ENCODE measurements around the gene ZWILCH. TPM values are rescaled to one million over a fixed set of nuclear protein-coding genes. Genes with fewer than 3 reads are reported as not detected.
"Not testable (repeated sequence)": the region's sequence is repeated elsewhere in the genome, so short reads cannot be mapped to it uniquely, and the experiment has no call there.

The ZWILCH gene
- total RNA-seq, 1 experiment from 2014 or later, result 37.4 TPM

DNA sequence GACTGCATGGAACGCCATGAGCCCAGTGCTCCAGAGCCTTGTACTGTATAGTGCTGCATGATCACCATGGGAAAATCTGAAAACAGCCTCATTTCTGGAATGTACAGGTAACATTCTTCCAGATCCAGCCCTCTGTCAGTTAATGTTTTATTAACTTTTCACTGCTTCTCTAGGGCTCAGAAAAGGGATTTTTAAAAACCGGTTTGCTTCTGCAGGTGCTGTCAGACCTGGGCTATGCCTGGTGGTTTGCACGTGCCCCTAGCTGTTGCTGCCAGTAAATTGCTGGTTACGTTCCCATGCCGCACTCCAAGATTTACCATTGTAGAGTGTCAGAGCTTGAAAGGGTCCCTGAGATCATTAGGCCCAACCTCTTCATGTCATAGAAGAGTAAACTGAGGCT, 16.6 kb upstream of the ZWILCH start:
- DNase-seq (ENCODE audit: low read depth), result no peak

DNA sequence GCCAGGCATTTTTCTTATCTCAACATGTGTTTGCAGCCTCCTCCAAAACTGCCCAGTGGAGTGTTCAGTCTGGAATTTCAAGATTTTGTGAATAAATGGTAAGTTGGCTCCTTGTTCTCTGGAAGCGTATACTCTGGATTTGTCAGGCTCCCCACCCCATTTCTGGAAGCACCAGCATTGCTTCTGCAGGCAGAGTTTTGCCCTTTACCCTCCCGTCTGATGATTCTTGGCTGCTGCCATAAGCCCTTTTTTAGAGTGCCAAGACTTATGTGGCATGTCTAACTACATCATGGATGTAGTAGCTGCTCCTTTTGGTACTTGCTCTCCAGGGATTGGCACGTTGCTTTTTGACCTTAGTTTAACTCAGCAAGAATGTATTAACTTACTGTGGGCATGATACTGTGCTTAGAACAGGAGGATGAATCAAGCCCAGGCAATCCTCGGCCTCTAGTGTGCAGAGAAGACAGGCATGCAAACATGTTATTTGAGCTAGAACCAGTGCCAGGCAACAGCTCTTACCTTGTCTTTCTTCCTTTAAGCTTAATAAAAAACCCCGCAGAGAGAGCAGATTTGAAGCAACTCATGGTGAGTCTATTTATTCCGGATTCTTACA, 15.8 kb upstream of the ZWILCH start:
- DNase-seq (ENCODE audit: low read depth), result no peak

DNA sequence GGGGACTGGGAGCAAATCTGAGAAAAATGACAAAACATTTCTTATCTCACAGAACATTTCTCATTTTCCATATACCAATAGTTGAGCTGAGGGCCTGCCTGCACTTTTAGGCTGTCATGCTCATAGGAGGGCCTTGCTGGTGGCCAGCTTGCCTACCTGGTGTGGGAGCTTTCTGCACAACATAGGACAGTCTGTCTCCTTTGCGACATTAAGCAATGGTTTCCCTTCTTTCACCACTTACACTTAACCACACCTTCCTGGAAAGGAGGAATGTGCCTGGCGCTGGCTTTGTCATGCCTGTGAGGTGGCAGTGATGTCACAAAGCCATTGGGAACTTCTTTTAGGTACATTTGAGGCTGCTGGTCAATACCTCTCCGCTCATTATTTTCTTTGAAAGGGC, 13.3 kb upstream of the ZWILCH start:
- no peak for DNase-seq (ENCODE audit: low read depth)

DNA sequence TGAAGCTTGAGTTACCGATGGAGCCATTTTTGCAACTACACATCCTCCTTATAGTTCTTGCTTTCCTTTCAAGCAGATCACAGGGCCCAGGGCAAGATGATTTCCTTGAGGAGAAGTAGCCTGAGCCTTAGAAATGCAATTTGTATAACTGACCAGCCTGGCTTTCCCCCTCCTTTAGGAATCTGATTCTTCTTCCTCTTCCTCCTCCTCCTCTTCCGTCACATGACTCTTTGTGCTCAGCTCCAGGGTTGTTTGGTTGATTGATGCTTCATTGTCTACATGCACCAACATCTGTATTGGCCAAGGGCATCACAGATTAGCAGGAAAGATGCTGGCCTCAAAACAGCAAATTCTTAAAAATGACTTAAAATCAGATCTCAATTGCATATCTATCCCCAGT, 10.9 kb upstream of the ZWILCH start:
- DNase-seq (ENCODE audit: low read depth), result no peak

DNA sequence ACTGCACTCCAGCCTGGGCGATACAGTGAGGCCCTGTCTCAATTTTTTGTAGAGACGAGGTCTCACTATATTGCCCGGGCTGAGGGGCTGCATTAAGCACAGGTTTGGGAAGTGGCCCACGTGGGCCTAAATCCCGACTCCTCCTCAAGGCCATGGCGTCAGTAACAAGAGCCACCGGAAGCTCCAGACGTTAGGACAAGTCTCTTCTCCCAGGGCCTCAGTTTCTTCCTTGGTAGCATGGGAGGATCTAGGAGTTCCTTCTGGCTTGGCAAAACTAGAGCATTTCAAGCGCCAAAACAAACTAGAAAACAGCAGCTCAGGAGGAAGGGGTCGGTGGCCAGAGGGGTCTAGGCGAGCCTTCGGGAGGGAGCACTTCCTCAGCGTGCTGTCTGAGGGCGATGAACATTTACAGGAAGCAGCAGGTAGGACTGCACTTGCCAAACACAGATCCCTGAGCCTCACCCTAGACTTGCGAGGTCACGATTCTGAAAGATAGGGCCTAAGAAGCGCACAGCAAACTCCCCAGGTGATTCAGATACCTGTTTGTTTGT, 8.1 kb upstream of the ZWILCH start:
- DNase-seq (ENCODE audit: low read depth), result no peak

DNA sequence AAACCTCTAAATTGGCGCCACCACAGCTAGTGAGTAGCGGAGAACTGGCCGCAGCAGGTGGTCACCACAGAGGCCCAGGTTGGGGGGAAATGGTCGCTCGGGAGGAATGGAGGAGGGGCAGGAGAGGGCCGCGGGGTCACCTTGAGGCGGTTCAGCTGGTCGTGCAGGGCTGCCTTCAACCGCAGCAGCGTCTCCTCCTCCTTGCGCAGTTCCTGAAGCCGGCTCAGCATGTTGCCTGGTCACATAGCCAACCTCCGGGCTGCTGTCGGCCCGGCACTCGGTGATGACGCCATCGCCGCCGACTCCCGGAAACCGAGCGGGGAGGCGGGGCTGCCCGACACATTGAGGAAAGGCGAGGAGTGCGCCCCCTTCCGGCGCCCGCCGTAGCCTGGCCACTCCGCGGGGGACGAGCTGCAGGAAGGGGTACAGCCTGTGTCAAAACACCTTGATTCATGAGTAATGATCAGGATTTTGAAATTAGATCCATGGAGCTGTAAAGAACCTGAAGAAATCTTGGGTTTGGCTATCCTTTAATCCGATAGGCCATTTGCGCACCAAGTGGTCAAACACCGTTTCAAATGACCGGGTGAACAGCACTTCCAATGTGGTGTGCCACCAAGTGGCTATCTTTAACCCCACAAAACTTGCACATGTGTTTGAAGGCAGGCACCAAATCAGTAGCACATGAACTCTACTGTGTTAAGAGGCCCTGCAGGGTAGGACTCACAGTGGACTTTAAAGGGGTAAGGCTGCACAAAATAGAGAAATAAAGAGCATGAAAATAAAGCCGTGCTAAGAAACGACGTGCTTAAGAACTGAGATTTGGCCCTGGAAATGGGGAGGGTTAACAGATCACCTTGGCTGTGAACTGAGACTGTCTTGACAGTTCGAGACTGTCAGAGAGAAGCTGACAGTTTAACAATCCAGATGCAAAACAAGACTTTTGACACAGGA, 7.3 kb upstream of the ZWILCH start, which contains the start of gene SNAPC5:
SNAPC5 (minus strand) TSS at position 261 of the 954 bp plus-strand sequence; CDS start at position 230, 31 bp downstream.
- peak; percentile 97 for DNase-seq (ENCODE audit: low read depth)

DNA sequence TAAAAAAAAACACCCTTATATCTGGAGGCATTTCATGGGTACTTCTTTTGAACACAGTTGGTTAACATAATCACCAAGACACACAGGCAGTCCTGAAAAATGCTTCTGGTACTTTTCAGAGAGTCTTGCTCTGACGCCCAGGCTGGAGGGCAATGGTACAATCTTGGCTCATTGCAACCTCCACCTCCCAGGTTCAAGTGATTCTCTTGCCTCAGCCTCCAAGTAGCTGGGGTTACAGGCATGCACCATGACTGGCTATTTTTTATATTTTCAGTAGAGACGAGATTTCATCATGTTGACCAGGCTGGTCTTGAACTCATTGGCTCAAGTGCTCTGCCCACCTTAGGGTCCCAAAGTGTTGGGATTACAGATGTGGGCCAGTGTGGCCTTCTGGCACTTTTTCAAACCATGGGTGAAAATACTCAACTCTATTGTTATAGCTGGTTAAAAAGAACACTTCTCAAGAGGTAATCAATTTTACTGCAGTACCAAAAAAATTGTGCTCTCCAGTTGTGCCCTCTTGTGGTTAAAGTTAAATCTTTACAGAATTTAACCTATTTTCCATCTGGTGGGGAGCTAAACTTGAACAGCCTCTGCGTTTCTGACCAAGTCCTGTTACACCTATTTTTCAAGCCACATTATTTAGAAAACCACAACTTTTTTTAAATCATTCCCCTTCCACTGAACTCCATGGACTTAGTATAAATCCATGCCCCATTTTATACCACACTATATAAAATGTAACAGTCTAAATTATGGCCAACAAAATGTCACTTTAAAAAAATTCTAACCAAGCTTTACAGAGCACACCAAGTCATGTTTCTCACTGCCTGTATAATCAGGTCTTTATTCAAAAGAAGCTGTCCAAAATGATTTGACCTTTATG, 6.4 kb upstream of the ZWILCH start:
- no peak for DNase-seq (ENCODE audit: low read depth)

DNA sequence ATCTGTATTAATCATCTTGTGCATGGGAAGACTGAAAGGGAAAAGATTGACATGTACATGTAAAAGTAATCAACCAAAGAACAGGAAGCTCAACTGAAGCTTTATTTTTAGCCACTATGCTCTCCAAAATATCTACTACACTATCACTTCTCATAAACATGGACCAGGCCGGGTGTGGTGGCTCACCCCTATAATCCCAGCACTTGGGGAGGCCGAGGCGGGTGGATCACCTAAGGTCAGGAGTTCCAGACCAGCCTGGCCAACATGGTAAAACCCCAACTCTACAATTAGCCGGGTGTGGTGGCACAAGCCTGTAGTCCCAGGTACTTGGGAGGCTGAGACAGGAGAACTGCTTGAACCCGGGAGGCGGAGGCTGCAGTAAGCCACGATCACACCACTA, 4.8 kb upstream of the ZWILCH start:
- DNase-seq (ENCODE audit: low read depth), result not testable (repeated sequence)

DNA sequence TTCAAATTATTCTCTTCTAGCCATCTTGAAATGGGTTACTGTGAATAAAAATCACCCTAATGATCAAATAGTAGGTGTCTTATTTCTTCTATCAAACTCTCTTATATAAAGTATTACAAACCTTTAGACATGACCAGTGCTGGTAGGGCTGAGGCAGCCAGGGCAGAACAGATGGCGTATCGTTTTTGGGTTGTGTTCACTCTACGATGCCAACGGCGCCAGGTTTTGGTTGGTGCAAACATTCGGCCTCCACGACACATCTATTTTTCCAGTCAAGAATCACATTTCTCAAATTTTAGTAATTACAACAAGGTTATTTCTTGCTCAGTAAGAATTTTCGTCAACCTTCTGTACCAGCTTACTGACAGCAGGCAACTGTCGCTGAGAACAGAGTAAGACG, 2.6 kb upstream of the ZWILCH start:
- no peak for DNase-seq (ENCODE audit: low read depth)

DNA sequence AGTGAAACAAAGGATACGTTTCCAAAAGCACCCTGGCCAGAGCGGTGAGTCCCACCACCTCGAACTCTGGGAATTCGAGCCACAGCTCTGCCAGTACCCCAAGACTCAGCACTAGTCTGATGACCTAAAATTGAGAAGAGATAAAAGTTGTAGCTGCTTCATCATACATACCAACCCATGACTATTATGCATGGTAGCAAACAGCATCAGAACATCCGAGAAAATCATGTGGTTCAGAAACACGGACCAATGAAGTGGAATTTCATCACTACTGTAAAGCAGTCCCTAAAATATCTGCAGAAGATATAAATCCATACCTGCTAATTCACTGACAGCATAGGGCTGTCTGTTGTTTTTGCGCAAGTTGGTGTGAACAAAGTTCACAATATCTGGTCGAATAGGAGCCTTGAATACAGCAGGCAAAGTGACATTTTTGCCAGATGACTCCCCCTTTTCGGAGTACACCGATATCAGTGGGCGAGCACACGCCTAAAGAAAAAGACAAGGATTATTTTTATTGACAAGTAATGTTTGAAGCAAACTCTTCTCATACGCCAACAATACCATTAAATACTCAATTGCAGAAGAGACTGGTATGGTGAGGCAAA, 2.0 kb upstream of the ZWILCH start:
- not testable (repeated sequence) for DNase-seq (ENCODE audit: low read depth)

DNA sequence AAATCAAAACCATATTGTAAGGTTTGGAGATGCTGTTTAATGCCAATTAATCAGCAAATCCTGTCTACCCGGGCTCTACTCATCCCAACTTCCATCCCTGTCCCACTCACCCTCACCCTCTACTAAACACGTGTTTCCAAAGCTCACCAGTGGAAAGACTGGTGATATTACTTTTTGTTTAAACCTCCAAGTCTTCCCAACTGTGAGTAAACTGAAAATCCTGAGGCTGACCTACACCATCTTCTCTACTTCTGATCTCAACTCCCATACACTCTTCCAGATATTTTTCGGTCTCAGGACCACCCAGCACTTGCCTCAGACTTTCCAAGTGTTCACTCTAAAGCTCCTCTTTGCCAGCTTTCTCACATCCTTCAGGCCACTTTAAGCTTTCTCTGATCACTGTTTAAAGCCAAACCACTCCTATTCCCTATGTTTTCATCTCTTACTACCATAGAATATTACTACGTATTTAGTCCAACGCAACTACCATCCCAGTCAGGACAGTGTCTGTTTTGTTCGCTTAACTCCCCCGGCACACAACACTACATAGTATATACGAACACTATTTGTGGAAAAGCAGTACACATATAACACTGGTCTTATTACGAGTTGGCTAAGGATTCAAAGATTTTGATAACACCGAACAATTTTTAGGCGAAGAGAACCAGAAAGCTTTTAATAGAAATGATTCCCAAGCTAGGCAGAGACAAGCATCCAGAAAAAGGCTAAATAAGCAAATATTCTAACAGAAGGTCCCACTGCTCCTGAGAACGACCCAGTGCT, 1.2 kb upstream of the ZWILCH start:
- no peak for DNase-seq (ENCODE audit: low read depth)

DNA sequence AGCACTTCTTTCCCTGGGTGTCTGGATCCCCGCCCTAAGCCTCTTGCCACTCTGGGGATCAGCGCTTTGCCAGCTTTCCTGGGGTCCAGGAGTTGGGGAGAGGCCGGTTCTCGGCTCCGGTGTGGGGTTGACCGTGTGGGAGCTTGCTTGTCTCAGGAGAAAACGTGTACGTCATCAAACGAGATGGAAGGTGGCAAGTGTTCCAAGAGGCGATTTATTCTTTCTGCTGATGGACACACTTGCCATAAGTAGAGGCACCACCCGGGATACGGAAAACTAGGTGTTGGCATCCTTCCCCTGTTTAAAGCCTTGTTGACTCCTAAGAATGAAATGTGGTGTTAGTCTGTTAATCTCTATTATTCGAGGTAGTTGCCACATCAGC, 295 bp downstream of the ZWILCH start:
- DNase-seq (ENCODE audit: low read depth), result no peak

DNA sequence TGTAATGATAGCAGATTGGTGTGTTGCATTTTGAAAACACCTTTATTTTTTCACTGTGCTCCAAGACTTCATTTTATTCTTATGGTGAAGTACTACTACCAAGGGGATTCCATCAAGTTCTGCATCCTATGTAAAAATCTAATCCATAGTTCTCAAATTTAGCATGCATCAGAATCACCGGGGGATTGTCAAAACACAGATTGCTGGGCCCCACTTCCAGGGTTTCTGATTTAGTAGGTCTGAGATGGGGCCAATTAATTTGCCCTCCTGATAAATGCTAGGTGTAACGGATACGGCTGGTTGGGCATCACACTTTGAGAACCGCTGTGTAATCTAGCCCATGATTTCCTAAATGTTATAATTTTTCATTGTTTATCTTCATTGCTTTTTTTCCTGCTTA, 692 bp downstream of the ZWILCH start:
- DNase-seq (ENCODE audit: low read depth), result no peak

DNA sequence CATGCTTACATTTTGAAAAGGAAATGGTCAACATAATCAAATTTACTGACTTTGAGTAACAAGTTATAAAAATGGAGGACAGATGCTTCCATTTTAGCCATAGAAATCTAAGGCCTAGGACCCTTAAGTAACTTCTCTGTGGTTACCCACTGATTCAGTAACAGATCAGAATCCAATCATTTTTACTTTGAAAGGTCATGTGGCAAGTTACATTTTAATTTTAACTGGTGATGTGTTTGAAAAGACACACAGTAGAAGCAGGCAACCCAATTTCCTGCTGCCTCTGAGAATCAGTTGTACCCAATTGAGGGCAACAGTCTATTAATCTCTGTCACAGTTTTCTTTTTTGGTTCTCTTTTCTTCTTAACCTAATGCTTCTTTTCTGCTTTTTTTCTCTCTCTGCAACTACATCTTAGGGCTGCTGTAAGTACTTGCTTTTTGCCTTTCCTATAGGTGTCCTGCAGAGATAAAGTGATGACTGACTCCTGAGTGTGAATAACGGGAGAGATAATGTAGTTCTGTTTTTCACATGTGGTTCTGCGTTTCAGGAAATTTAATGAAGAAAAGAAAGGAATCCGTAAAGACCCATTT, 3.3 kb downstream of the ZWILCH start:
- no peak for DNase-seq (ENCODE audit: low read depth)

DNA sequence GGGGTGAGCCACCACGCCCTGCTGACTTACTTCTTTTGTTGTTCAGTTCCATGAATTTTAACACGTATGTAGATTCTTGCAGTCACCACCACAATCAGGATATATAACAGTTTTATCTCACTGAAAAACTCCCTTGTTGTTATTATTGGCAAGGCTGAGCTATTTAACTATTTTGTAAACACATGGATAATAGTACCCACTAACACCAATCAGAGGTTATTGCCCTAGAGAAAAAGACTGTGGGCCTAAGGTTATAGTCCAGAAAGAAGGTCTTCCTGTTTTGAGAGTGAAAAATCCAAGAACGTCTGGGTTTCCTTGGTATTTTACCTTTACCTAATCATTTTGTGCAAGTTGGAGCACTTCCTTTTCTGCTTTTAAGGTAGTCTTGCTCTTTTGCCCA, 9.5 kb downstream of the ZWILCH start:
- DNase-seq (ENCODE audit: low read depth), result no peak

DNA sequence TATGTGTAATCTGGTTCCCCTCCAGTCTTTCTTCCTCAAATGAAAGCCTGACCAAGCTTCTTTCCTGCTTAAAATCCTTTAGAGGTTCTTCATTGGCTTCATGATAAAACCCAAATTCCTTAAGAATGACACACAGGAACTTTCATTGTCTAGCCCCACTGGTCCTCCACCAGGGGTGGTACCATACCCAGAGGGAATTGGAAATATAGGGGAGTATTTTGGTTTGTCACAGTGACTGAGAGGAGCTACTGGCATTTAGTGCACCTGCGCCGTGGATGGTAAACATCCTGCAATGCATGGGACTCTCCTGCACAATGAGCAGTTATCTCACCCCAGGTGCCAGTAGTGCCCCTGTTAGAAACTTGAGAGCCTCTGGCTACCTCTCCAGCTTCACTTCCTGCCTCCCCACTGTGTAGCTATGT, 10.8 kb downstream of the ZWILCH start:
- peak; percentile 39 for DNase-seq (ENCODE audit: low read depth)

DNA sequence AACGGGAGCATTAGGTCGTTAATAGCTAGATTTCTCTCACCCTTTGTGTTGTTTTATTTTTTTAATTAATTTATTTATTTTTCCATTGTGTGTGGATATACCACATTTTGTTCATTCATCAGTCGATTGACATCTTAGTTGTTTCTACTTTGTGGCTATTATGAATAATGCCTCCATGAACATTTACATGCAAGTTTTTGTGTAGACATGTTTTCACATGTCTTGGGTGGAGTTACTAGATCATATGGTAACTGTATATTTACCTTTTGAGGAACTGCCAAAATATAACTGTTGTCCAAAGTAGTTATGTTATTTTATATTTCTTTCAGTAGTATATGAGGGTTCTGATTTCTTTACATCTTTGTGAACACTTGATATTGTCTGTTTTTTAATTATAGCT, 18.8 kb downstream of the ZWILCH start:
- DNase-seq (ENCODE audit: low read depth), result no peak

DNA sequence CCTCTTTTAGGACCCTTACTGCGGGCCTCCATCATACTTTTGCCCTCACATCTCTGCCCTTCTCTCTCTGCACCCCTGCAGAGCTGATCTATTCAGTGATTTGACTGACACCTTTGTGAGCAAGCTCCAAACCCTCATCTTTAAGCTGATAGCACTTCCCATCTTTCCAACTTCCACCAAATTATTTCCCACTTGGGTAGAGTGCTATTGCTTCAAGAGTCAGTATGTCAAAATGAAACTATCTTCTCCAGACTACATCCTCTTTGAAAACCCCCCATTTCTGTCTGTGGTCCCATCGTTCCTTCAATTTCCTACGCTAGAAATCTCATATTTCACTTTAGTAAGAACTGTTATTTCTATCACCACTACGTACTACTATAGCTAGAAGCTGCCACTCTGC, 19.7 kb downstream of the ZWILCH start:
- DNase-seq (ENCODE audit: low read depth), result no peak

DNA sequence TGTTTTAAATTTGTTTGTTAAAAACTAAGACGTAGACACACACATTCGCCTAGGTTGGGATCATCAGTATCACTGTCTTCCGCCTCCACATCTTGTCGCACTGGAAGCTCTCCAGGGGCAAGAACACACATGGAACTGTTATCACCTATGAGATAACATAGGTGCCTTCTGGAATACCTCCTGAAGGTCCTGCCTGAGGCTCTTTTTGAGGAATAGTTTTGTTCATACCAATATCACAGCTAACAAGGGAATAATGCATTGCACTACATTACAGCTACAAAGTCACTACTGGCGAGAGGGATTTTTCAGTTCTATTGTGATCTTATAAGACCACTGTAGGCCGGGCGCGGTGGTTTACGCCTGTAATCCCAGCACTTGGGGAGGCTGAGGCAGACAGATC, 29.9 kb downstream of the ZWILCH start:
- no peak for DNase-seq (ENCODE audit: low read depth)

DNA sequence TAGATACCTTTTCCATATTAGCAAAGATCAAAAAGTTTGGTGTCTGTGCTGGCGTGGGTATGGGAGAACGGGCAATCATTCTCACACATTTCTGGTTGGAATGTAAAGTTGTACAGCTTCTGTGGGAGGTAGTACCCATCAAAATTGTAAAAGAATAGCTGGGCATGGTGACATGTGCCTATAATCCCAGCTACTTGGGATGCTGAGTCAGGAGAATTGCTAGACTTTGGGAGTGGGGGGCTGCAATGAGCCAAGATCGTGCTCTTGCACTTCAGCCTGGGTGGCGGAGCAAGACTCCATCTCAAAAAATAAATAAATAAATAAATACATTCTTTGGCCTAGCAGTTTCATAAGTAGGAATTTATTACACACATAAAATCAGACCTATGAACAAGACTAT, 37.8 kb downstream of the ZWILCH start:
- DNase-seq (ENCODE audit: low read depth), result no peak

Data from Daoy (cell line).